ENCODE data around the gene PARK7.

- TF ChIP-seq POLR2A (IDR thresholded peaks at IDR 0.05) (no peak), CTCF (IDR thresholded peaks at IDR 0.05) (no peak)
These were observed 28.9 kb upstream of the PARK7 start for GRCh38 chr1:7932524-7933138.

Data from adrenal gland (tissue), 5 donors.